Stomach (tissue), 4 donors: ENCODE measurements around the gene KLF13.
"Not testable (repeated sequence)": the region's sequence is repeated elsewhere in the genome, so short reads cannot be mapped to it uniquely, and the experiment has no call there.

ENCODE experiments used
- EP300 ChIP-seq: sonication (generic); formaldehyde crosslinking; IDR thresholded peaks from one replicate; pipeline ENCODE4 v1.6.1; 2017; ENCODE audit warnings: antibody characterized with exemption
- POLR2A ChIP-seq, 4 donors: fragments of 450-650 bp; IDR thresholded peaks; one replicate each; pipeline ENCODE4 v1.6.1; 2016; ENCODE audit warnings: antibody characterized with exemption in 4 of 4, control low read depth in 2 of 4, mild to moderate bottlenecking in 1 of 4, moderate library complexity in 1 of 4
- POLR2AphosphoS5 ChIP-seq, 3 donors: sonication (generic); formaldehyde crosslinking; IDR thresholded peaks; one replicate each; pipeline ENCODE4 v1.6.1; 2016; ENCODE audit warnings: antibody characterized with exemption in 3 of 3
- TF ChIP-seq, protein P1 (sequence below), 7 experiments: fragments of 450-650 bp in 4 of 7; fragments of 200-600 bp in 3 of 7; sonication (generic) in 3 of 7; IDR thresholded peaks; one replicate each; pipeline ENCODE4 v1.5.1; 2016 to 2019; ENCODE audit warnings: antibody characterized with exemption in 7 of 7, control low read depth in 2 of 7, mild to moderate bottlenecking in 1 of 7

DNA sequence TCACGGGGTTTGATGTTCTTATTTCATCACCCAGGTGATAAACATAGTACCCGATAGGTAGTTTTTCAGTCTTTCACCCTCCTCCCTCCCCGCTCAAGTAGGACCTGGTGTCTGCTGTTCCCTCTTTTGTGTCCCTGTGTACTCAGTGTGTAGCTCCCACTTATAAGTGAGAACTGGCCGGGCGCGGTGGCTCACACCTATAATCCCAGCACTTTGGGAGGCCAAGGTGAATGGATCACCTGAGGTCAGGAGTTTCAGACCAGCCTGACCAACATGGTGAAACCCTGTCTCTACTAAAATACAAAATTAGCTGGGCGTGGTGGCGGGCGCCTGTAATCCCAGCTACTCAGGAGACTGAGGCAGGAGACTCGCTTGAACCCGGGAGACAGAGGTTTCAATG is 29.5 kb downstream of the KLF13 start:
- TF ChIP-seq, protein P1, sequence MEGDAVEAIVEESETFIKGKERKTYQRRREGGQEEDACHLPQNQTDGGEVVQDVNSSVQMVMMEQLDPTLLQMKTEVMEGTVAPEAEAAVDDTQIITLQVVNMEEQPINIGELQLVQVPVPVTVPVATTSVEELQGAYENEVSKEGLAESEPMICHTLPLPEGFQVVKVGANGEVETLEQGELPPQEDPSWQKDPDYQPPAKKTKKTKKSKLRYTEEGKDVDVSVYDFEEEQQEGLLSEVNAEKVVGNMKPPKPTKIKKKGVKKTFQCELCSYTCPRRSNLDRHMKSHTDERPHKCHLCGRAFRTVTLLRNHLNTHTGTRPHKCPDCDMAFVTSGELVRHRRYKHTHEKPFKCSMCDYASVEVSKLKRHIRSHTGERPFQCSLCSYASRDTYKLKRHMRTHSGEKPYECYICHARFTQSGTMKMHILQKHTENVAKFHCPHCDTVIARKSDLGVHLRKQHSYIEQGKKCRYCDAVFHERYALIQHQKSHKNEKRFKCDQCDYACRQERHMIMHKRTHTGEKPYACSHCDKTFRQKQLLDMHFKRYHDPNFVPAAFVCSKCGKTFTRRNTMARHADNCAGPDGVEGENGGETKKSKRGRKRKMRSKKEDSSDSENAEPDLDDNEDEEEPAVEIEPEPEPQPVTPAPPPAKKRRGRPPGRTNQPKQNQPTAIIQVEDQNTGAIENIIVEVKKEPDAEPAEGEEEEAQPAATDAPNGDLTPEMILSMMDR (IDR thresholded peaks at IDR 0.05), result not testable (repeated sequence)
- TF ChIP-seq POLR2AphosphoS5 (IDR thresholded peaks at IDR 0.05); POLR2A (IDR thresholded peaks at IDR 0.05); EP300: not testable (repeated sequence)
